Upper lobe of left lung (tissue), 6 donors: ENCODE measurements around the gene EDEM2. TPM values are rescaled to one million over a fixed set of nuclear protein-coding genes. Genes with fewer than 3 reads are reported as not detected.
"Not testable (repeated sequence)": the region's sequence is repeated elsewhere in the genome, so short reads cannot be mapped to it uniquely, and the experiment has no call there.

Source experiments
- ATAC-seq, 2 donors: fragments of 200-7000 bp; cut with Tn5 transposase; one replicate each; pipeline ENCODE4 v1.9.1; 2022; ENCODE audit warnings: mild to moderate bottlenecking in 2 of 2, moderate library complexity in 2 of 2; ENCODE audit not compliant: low FRiP score in 2 of 2
- DNase-seq, 2 donors: peaks; one replicate each; pipeline ENCODE4 v3.0.0-alpha.2; 2019 to 2020
- H3K27ac ChIP-seq, 4 donors: fragments of 200-600 bp; sonication (generic); one replicate each; pipeline ENCODE4 v1.5.1; 2016 to 2019
- H3K27me3 ChIP-seq, 4 donors: fragments of 200-600 bp; sonication (generic); one replicate each; pipeline ENCODE4 v1.5.1; 2017 to 2019
- H3K36me3 ChIP-seq, 4 donors: fragments of 200-600 bp; sonication (generic); one replicate each; pipeline ENCODE4 v1.5.1; 2016 to 2019
- H3K4me1 ChIP-seq, 4 donors: fragments of 200-600 bp; sonication (generic); one replicate each; pipeline ENCODE4 v1.5.1; 2018 to 2019
- H3K4me3 ChIP-seq, 4 donors: fragments of 200-600 bp; sonication (generic); one replicate each; pipeline ENCODE4 v1.5.1; 2017 to 2019; ENCODE audit warnings: mild to moderate bottlenecking in 2 of 4, moderate library complexity in 1 of 4
- H3K9me3 ChIP-seq, 4 donors: fragments of 200-600 bp; sonication (generic); one replicate each; pipeline ENCODE4 v1.5.1; 2018 to 2019
- CTCF ChIP-seq, 6 experiments: fragments of 450-650 bp in 4 of 6; fragments of 200-600 bp in 2 of 6; sonication (generic) in 2 of 6; IDR thresholded peaks; one replicate each; pipeline ENCODE4 v1.5.1; 2016 to 2019; ENCODE audit warnings: antibody characterized with exemption in 6 of 6
- EP300 ChIP-seq, 4 donors: sonication (generic); formaldehyde crosslinking; IDR thresholded peaks; one replicate each; pipeline ENCODE4 v1.5.1; 2017; ENCODE audit warnings: antibody characterized with exemption in 4 of 4, control low read depth in 2 of 4
- POLR2A ChIP-seq, 4 donors: fragments of 450-650 bp; IDR thresholded peaks; one replicate each; pipeline ENCODE4 v1.5.1; 2016 to 2017; ENCODE audit warnings: antibody characterized with exemption in 4 of 4, mild to moderate bottlenecking in 2 of 4
- POLR2AphosphoS5 ChIP-seq, 2 donors: sonication (generic); formaldehyde crosslinking; IDR thresholded peaks; one replicate each; pipeline ENCODE4 v1.5.1; 2017; ENCODE audit warnings: antibody characterized with exemption in 2 of 2
- WGBS, 2 donors: methylation state at CpG; one replicate each; pipeline ENCODE4 v1.1.5; 2017 to 2018; 5-methylcytosine and 5-hydroxymethylcytosine counted together
- total RNA-seq, 6 donors: library from RNA; depleted of rRNA in 4 of 6; stranded (reverse); fragments of >200 nt in 4 of 6; gene quantifications; one replicate each; pipeline versions ENCODE4 v1.1.0 to v1.2.1, GENCODE V29; 2016 to 2021
- donor health status: DM: no; HTN: no; CAD: no; lungs with moderate emphysema.
- donor health status: DM: no; HTN: yes; CAD: no; lungs with severe emphysema.

EDEM2 gene
- total RNA-seq, 6 donors from 2014 or later, result 22.0 to 46.2 (median 35.6) TPM

- Histone ChIP-seq H3K27me3 (no peaks in the 10 kb centered on the region), H3K4me1 (peaks cover 8 to 37% (median 22%) of the 10 kb centered on the region in 4 donors), H3K36me3 (peaks cover 0 to 5% (median under 1%) of the 10 kb centered on the region in 4 donors), H3K9me3 (no peaks in the 10 kb centered on the region), H3K4me3 (peak overlapping the region in 3 of 4 donors; percentile 25 to 47 (median 42)), H3K27ac (peak overlapping the region in 2 of 4 donors; percentile 58 to 63)
- WGBS, 2 donors, result 78 to 92% methylated on average over 1 of the region's 1 CpG
- ATAC-seq (no peak), DNase-seq (no peak)
- no peak for TF ChIP-seq CTCF (IDR thresholded peaks at IDR 0.05)
- no peak for TF ChIP-seq EP300 (IDR thresholded peaks at IDR 0.05)
- TF ChIP-seq POLR2A (IDR thresholded peaks at IDR 0.05), result no peak
- TF ChIP-seq POLR2AphosphoS5 (IDR thresholded peaks at IDR 0.05), result no peak
These were observed 24.3 kb upstream of the EDEM2 start for GRCh38 chr20:35171438-35171752.

- peaks cover 8 to 39% (median 21%) of the 10 kb centered on the region in 4 donors for H3K4me1 ChIP-seq
- not testable (repeated sequence) for DNase-seq, H3K36me3 ChIP-seq, H3K27me3 ChIP-seq, H3K4me3 ChIP-seq, H3K27ac ChIP-seq, H3K9me3 ChIP-seq, ATAC-seq
- WGBS, 2 donors, result 87 to 96% methylated on average over 4 of the region's 4 CpGs
These were observed 21.7 kb upstream of the EDEM2 start for GRCh38 chr20:35168701-35169409.

- no peak for ATAC-seq
- WGBS, 2 donors, result 92 to 95% methylated on average over 1 of the region's 1 CpG
- Histone ChIP-seq H3K4me1 (peaks cover 8 to 35% (median 19%) of the 10 kb centered on the region in 4 donors), H3K27ac (no peak overlapping the region), H3K9me3 (no peaks in the 10 kb centered on the region), H3K27me3 (no peaks in the 10 kb centered on the region), H3K36me3 (no peaks in the 10 kb centered on the region), H3K4me3 (no peak overlapping the region)
- DNase-seq, result no peak
- TF ChIP-seq POLR2AphosphoS5 (IDR thresholded peaks at IDR 0.05) (no peak), POLR2A (IDR thresholded peaks at IDR 0.05) (no peak), CTCF (IDR thresholded peaks at IDR 0.05) (no peak), EP300 (IDR thresholded peaks at IDR 0.05) (no peak)
These were observed 20.7 kb upstream of the EDEM2 start for GRCh38 chr20:35167787-35168186.

GRCh38 chr20:35166242-35166830, 19.2 kb upstream of the EDEM2 start:
- H3K27me3 ChIP-seq, result no peaks in the 10 kb centered on the region
- H3K9me3 ChIP-seq, result no peaks in the 10 kb centered on the region
- peak overlapping the region in 2 of 4 donors; percentile 40 to 42 for H3K27ac ChIP-seq
- TF ChIP-seq CTCF (IDR thresholded peaks at IDR 0.05), result no peak
- TF ChIP-seq EP300 (IDR thresholded peaks at IDR 0.05), result peak in 2 of 4 donors; percentile 65 to 85
- peak; percentile 82 to 87 for TF ChIP-seq POLR2AphosphoS5 (IDR thresholded peaks at IDR 0.05)
- no peak for TF ChIP-seq POLR2A (IDR thresholded peaks at IDR 0.05)
- DNase-seq (peak; percentile 50 to 62), ATAC-seq (peak; percentile 29 to 89)
- no peaks in the 10 kb centered on the region for H3K36me3 ChIP-seq
- WGBS, 2 donors, result 22 to 29% methylated on average over 5 of the region's 5 CpGs
- H3K4me1 ChIP-seq, result peaks cover 3 to 24% (median 8%) of the 10 kb centered on the region in 4 donors
- H3K4me3 ChIP-seq, result no peak overlapping the region

- Histone ChIP-seq H3K4me1 (peaks cover 0 to 22% (median 8%) of the 10 kb centered on the region in 4 donors), H3K36me3 (no peaks in the 10 kb centered on the region), H3K4me3 (no peak overlapping the region), H3K9me3 (no peaks in the 10 kb centered on the region), H3K27me3 (no peaks in the 10 kb centered on the region), H3K27ac (peak overlapping the region in 2 of 4 donors; percentile 40 to 42)
- WGBS, 2 donors, result 80 to 81% methylated on average over 4 of the region's 4 CpGs
- ATAC-seq, result no peak
- TF ChIP-seq POLR2A (IDR thresholded peaks at IDR 0.05) (no peak), CTCF (IDR thresholded peaks at IDR 0.05) (no peak), EP300 (IDR thresholded peaks at IDR 0.05) (no peak), POLR2AphosphoS5 (IDR thresholded peaks at IDR 0.05) (no peak)
- DNase-seq, result no peak
These were observed 18.4 kb upstream of the EDEM2 start for GRCh38 chr20:35165221-35166185.

- not testable (repeated sequence) for H3K36me3 ChIP-seq, H3K27me3 ChIP-seq, ATAC-seq, H3K9me3 ChIP-seq, H3K4me3 ChIP-seq, H3K27ac ChIP-seq, DNase-seq
- peaks cover 0 to 22% (median 8%) of the 10 kb centered on the region in 4 donors for H3K4me1 ChIP-seq
These were observed 17.4 kb upstream of the EDEM2 start for GRCh38 chr20:35164531-35164930.

GRCh38 chr20:35160341-35160740, 13.2 kb upstream of the EDEM2 start:
- not testable (repeated sequence) for H3K27ac ChIP-seq, DNase-seq, H3K27me3 ChIP-seq, H3K36me3 ChIP-seq, H3K4me1 ChIP-seq, H3K4me3 ChIP-seq, ATAC-seq, H3K9me3 ChIP-seq
- WGBS, 2 donors, result 89 to 95% methylated on average over 5 of the region's 5 CpGs
